ENCODE measurements around the gene TBK1.

- TF ChIP-seq CTCF (IDR thresholded peaks at IDR 0.05): no peak
- TF ChIP-seq POLR2AphosphoS5 (IDR thresholded peaks at IDR 0.05; ENCODE audit: insufficient read depth in 1 of 2, low read depth in 1 of 2): no peak
Measured at GRCh38 chr12:64440100-64440499, 11.8 kb upstream of the TBK1 start.
